HG03469 (cell line): ENCODE measurements around the gene ART1.

Experiments used
- ATAC-seq: cut with Tn5 transposase; IDR thresholded peaks from one replicate; pipeline ENCODE4 v1.9.1; 2021; ENCODE audit warnings: mild to moderate bottlenecking, moderate library complexity, moderate number of reproducible peaks; ENCODE audit not compliant: unreplicated experiment

ART1 gene

GRCh38 chr11:3664032-3664630 is 19.2 kb downstream of the ART1 start:
- no peak for ATAC-seq

DNA sequence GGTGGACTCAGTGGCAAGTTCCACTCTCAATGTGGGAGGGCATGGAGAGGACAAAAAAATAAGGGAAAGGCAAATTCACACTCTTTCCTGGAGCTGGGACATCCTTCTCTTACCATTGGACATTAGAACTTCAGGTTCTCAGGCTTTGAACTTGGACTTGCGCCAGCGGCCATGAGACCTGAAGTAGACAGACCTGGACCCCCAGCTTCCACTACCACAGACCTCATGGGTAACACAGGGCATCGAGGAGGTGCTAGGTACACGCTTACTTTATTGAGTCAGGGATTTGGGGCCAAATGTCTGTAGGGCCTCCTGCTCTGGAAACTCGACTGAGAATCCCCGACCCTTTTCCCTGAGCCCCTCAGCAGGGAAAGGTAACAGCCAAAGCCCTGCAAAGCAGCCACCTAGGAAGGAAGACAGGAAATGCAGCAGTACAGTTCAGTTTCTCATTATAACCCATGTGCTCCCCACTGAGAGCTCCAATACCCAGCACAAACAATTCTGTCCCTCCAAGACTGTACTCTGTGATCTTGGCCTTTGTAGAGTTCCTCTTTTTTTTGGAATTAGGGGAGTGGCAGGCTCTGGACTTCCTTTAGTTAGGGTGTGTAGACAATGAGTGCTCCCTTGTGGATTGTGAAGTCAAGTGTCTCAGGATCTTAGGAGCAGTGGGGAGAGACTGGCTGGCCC is 20.6 kb downstream of the ART1 start:
- no peak for ATAC-seq

DNA sequence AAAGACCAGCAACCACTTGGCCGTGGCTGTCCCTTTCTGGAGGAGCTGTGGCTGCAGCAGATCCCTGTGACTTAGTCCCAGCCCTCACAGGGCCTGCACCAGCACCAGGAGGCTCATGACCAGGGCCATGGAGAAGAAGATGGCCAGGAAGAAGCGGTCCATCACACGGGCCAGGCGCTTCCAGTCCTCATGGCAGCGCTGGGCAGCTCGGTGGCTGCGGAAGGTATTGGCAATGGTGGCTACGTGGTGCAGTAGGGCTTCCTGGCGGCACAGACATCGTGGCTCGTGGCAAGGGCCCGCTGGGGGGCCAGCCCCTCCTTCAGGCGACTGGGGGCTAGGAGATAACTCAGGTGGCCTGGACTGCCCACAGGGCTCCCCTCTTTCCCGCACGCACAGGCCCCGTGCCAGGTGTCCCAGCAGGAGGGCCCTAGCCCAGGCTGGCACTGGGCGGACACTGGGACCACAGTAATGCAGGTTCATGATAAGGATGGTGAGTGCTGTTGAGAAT is 21.1 kb downstream of the ART1 start:
- ATAC-seq, result no peak

DNA sequence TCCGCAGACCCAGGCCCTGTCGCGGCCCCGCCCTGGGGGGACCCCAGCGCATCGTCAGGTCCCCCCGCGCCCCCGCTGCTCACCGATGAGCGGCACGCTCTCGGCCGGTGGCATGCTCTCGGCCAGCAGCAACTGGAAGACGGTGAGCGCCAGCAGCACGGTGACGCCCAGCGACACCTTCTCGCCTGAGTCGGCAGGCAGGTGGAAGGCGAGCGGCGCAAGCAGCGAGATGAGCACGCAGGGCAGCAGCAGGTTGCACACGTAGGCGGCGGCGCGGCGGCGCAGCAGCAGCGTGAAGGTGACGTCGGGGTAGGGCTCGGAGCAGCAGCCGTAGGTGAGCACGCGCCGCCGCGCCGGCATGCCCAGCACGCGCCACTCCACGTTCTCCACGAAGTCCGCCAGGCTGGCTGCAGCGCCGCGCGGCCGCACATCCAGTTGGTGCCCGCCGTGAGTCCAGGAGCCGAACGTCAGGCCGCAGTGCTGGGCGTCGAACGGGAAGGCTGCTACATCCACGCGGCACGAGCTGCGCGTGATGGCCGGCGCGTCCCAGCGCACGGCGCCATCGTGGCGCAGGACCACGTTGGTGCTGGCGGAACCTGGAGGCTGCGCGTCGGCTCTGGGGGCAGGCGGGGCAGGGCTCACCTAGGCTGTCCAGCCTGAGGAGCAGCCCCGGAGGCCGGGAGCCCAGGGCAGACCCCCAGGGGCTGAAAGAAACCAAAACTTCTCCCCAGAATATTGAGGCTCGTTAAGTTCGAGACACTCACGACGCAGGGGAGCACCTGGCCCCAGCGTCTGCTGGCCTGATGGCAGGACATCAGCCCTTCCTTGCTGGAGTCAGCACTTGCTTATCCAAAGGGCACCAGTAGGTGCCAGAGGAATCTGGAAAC is 22.5 kb downstream of the ART1 start:
- ATAC-seq, result no peak

GRCh38 chr11:3669128-3669527 is 24.2 kb downstream of the ART1 start:
- no peak for ATAC-seq

- ATAC-seq, result no peak
These were observed 24.8 kb downstream of the ART1 start for GRCh38 chr11:3669742-3670183.

- no peak for ATAC-seq
These were observed 26.7 kb downstream of the ART1 start, which contains the start of gene CHRNA10 for GRCh38 chr11:3671334-3672254. Gene CHRNA10, minus strand, starts transcription at chr11:3671384. Its CDS starts 72 bp downstream, at chr11:3671312.

DNA sequence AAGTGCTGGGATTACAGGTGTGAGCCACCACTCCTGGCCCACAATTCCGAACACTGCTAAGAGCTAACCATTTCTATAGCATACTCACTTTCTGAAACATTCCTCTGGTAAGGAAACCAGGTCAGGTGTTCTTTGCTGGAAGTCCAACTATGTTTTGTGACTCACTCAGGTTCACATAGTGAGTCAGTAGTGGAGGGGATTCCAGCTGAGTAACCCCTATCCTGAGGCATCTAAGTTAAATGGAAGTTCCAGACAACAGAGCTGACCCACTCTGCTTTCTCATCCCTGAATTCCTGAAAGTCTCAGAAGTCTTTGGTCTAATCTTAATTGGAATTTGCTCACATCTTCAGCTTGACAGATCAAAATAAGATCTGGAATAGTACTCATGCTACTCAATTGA is 29.3 kb downstream of the ART1 start:
- ATAC-seq, result no peak

GRCh38 chr11:3675971-3676370 is 31.0 kb downstream of the ART1 start:
- ATAC-seq, result no peak

GRCh38 chr11:3679077-3679476 is 34.1 kb downstream of the ART1 start:
- ATAC-seq, result no peak

DNA sequence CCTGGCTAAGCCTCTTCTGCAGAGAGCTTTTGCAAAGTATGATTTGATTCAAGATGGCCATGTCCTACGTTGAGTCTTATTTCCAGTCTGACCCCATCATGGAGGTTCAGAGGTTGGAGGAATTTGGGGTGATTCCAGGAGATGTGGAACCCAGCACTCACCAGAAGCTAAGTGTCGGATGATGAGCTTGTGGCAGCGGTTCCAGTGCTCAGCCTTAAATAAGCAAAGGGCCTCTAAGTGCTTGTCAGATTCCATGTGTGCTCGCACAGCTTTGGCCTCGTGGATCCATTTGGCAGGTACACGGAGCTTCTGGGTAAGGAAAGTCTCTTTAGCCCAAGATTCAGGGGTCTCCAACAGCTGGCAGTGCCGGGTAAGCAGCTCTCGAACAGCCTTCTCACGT is 38.1 kb downstream of the ART1 start:
- ATAC-seq, result no peak

DNA sequence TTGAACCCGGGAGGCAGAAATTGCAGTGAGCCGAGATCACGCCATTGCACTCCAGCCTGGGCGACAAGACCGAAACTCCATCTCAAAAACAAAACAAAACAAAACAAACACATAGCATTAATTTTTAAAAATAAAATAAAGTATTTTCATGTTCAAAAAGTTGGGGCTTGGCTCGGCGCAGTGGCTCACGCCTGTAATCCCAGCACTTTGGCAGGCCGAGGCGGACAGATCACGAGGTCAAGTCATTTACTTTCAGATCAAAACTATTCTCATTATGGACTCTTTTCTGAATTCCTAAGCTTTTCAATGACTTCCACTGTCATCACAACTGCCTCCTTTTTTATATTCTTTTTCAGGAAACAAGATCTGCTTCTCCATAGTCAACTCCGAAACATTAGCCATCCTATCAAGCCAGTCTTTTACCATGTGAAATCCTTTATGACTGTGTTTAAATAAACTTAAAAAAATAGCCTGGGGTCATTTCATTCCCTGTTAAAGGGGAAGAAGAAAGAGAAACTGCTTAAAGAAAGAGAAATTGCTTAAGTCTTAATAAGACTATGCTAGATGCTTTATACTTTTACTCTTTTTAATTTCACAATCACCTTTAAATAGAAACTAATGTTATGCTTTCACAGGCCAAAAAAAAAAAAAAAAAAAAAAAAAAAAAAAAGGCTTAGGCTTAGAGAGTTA is 39.3 kb downstream of the ART1 start:
- no peak for ATAC-seq

DNA sequence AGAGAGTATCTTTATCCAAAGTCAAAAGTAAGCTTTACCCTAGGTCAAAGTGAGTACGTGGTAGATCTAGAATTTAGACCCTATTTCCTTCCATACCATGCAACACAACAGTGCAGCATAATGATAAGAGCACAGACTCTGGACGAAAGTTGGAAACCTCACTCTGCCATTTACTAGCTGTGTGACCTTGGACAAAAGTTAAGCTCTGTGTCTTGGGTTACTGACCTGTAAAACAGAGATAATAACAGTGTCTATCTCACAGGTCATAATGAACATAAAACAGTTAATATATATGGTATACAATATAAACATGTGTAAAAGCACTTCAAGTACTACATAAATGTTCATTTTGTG is 39.9 kb downstream of the ART1 start:
- ATAC-seq, result no peak

DNA sequence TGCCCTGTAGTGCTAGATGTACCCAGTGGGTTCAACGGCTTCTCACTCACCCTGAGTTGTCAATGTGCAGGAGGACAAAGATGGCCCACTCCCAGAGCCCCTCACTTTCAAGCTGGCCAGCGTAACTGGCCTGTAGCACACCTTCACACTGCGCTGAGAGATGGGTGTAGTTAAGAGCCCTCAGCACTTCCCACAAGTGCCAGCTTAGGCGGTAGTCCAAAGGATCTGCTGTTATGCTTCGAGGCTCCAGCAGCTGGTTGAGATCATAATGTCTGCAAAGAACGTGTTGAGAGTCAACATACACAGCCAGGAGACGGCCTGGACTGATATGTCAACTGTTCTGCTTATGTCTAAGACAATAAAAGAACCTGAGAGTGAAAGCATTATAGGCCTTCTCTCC is 41.0 kb downstream of the ART1 start:
- ATAC-seq, result no peak

- no peak for ATAC-seq
These were observed 41.8 kb downstream of the ART1 start for GRCh38 chr11:3686751-3687150.

DNA sequence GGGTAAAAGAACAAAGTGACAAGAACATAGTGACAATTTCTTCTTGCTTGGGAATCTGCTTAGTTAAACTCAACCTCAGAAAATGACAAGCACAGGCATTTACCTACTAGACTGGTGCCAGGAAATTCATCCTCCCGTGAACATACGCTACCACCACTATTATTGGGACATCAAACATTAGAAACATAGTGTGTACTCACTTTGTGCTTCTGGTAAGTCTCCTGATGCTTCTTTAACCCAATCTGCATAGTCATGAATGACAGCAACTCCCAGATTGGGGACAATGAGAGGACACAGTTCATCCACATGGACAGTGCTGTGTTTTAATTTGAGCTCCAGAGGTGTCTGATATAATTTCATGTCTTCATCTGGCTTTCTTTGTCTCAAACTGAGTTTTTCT is 55.5 kb downstream of the ART1 start:
- ATAC-seq, result no peak

DNA sequence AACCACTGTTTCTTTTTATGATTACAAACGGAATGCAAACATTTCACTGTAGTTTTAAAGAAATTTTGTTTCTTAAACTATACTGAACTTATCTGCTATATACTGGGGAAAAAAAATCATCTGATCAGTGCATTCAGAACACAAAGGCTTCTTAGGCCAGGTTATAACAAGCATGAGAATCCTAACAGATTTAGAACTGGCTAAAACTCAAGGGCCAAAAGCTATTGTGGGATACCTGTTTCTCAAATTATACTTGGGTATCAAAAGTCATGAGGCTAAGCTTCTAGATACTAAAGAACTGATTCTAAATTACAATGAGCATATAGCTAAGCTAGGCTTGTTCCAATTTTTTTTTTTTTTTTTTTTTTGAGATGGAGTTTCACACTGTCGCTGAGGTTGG is 56.0 kb downstream of the ART1 start:
- ATAC-seq, result no peak

GRCh38 chr11:3703383-3703782 is 58.5 kb downstream of the ART1 start:
- ATAC-seq, result no peak

GRCh38 chr11:3707176-3707575 is 62.2 kb downstream of the ART1 start:
- no peak for ATAC-seq

- ATAC-seq, result no peak
These were observed 65.0 kb downstream of the ART1 start for GRCh38 chr11:3709977-3710376.
